Measurements from ENCODE around the gene DRAP1. TPM values are rescaled to one million over a fixed set of nuclear protein-coding genes. Genes with fewer than 3 reads are reported as not detected.
A peak's percentile ranks its signal among the peaks of the same experiment; 100 is the strongest.

Gene DRAP1
- total and polyA plus RNA-seq, 7 donors: 74.5 to 217 (median 121) TPM

DNA sequence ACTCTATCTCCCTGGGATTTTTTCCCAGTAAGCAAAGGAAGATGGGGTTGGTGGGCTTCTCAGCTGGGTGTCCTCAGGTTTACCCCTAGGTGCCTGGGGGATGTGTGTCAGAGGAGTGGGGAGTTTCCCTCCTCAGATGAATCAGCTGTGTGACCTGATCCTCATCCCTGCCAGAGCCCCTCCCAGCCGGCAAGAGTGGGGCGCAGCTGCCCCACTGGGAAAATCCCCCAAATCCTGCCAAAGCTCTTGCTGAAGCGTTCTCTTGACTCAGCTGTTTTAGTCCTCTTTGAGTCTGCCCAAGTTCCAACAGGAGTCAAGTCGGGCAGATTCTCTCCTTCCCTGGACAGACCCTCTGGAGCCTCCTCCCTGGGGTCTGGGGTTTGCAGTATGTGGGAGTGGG lies 6.4 kb upstream of the DRAP1 start:
- Histone ChIP-seq H3K36me3 (ENCODE audit: insufficient read depth in 1 of 2, low read depth in 1 of 2) (peaks cover 0 to 7% of the 10 kb centered on the region in 2 donors), H3K4me3 (no peak overlapping the region), H3K4me1 (peaks cover 48% of the 10 kb centered on the region), H3K27ac (peak overlapping the region; percentile 23), H3K27me3 (ENCODE audit: insufficient read depth in 3 of 3, low read length in 2 of 3) (peaks cover 0 to 17% (median 0%) of the 10 kb centered on the region in 3 donors), H3K9me3 (no peaks in the 10 kb centered on the region)
- DNase-seq: no peak
- no peak for ATAC-seq
- TF ChIP-seq, protein P1, sequence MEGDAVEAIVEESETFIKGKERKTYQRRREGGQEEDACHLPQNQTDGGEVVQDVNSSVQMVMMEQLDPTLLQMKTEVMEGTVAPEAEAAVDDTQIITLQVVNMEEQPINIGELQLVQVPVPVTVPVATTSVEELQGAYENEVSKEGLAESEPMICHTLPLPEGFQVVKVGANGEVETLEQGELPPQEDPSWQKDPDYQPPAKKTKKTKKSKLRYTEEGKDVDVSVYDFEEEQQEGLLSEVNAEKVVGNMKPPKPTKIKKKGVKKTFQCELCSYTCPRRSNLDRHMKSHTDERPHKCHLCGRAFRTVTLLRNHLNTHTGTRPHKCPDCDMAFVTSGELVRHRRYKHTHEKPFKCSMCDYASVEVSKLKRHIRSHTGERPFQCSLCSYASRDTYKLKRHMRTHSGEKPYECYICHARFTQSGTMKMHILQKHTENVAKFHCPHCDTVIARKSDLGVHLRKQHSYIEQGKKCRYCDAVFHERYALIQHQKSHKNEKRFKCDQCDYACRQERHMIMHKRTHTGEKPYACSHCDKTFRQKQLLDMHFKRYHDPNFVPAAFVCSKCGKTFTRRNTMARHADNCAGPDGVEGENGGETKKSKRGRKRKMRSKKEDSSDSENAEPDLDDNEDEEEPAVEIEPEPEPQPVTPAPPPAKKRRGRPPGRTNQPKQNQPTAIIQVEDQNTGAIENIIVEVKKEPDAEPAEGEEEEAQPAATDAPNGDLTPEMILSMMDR (IDR thresholded peaks at IDR 0.05): no peak
- intact Hi-C loops (cut with DNase I): no loop called here
- 18 to 41% (median 37%) methylated on average over 4 of the region's 4 CpGs for WGBS, 3 donors

GRCh38 chr11:65915101-65915820 lies 4.0 kb upstream of the DRAP1 start:
- H3K27me3 ChIP-seq (ENCODE audit: insufficient read depth in 3 of 3, low read length in 2 of 3): peaks cover 0 to 13% (median 0%) of the 10 kb centered on the region in 3 donors
- intact Hi-C loops (cut with DNase I): no loop called here
- no peaks in the 10 kb centered on the region for H3K9me3 ChIP-seq
- H3K4me1 ChIP-seq: peaks cover 53% of the 10 kb centered on the region
- no peak for ATAC-seq
- H3K36me3 ChIP-seq (ENCODE audit: insufficient read depth in 1 of 2, low read depth in 1 of 2): peaks cover 0 to 7% of the 10 kb centered on the region in 2 donors
- H3K27ac ChIP-seq: peak overlapping the region; percentile 99
- TF ChIP-seq, protein P1 (IDR thresholded peaks at IDR 0.05): no peak
- WGBS, 3 donors: 27 to 39% (median 34%) methylated on average over 10 of the region's 10 CpGs
- peak overlapping the region; percentile 100 for H3K4me3 ChIP-seq
- no peak for DNase-seq

DNA sequence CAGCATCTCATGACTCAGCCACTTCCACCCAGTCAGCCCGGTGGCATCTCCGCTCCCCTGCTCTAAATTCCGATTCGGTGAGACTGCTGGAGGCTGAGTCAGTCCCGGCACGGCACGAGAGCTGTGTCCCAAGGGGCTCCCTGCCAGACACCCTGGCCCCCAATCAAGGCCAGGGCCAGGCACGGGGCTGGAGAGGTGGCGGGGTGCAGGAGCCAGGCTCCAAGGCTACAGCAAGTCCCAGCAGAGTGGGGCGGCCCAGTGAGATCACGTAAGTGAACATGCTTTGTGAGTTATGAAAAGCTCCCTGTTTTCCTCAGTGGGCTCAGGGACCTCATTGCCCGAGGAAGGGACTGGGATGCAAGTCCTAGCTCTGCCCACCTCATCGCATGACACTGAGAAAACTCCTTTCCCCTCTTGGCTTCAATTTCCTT lies 3.4 kb upstream of the DRAP1 start:
- Histone ChIP-seq H3K27ac (peak overlapping the region; percentile 99), H3K36me3 (ENCODE audit: insufficient read depth in 1 of 2, low read depth in 1 of 2) (peaks cover 0 to 12% of the 10 kb centered on the region in 2 donors), H3K27me3 (ENCODE audit: insufficient read depth in 3 of 3, low read length in 2 of 3) (peaks cover 0 to 9% (median 0%) of the 10 kb centered on the region in 3 donors), H3K4me1 (peaks cover 58% of the 10 kb centered on the region), H3K4me3 (peak overlapping the region; percentile 100), H3K9me3 (no peaks in the 10 kb centered on the region)
- 6 to 14% (median 8%) methylated on average over 12 to 13 of the region's 13 CpGs for WGBS, 3 donors
- DNase-seq (peak; percentile 92 to 96), ATAC-seq (peak; percentile 77 to 83 (median 78))
- intact Hi-C loops (cut with DNase I): loop anchor here in 1 of 2 donors (2.0 kb wide), 1 partner anchor 25 kb away; the partner anchor contains the start of gene CCDC85B
- TF ChIP-seq, protein P1 (IDR thresholded peaks at IDR 0.05): no peak

DNA sequence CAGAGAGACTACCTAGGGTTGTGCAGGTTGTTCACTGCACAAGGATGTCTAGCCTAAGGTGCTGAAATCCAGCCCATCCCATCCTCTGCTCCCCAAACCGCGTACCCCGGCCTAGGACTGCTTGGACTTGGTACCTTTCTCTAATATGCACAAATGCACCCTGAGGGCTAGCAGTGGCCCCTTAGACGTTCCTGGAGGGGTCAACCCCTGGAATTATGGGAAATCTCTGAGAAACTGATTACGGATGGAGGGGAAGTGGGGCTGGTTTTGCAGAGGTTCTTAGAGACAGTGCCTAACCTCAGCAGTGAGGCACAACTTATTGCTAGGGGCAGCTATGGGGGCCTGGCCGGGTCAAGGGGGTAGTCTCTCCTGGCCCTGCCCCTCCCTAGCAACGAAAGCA lies 2.8 kb upstream of the DRAP1 start:
- H3K4me3 ChIP-seq: peak overlapping the region; percentile 100

More for the DNA sequence above, 2.8 kb upstream of the DRAP1 start:
- intact Hi-C loops (cut with DNase I): loop anchor here in 1 of 2 donors (2.0 kb wide), 1 partner anchor 26 kb away; the partner anchor contains the start of gene CCDC85B
- 62 to 72% (median 72%) methylated on average over 7 of the region's 7 CpGs for whole genome bisulfite sequencing, 3 donors
- TF ChIP-seq, protein P1 (IDR thresholded peaks at IDR 0.05): no peak
- ATAC-seq (no peak), DNase-seq (no peak)
- peaks cover 0 to 3% (median 0%) of the 10 kb centered on the region in 3 donors for H3K27me3 ChIP-seq (ENCODE audit: insufficient read depth in 3 of 3, low read length in 2 of 3)
- no peaks in the 10 kb centered on the region for H3K9me3 ChIP-seq
- H3K4me1 ChIP-seq: peaks cover 58% of the 10 kb centered on the region
- H3K36me3 ChIP-seq (ENCODE audit: insufficient read depth in 1 of 2, low read depth in 1 of 2): peaks cover 0 to 16% of the 10 kb centered on the region in 2 donors
- peak overlapping the region; percentile 99 for H3K27ac ChIP-seq
